ENCODE data around the gene B4GALNT2. TPM values are rescaled to one million over a fixed set of nuclear protein-coding genes. Genes with fewer than 3 reads are reported as not detected.
A peak's percentile ranks its signal among the peaks of the same experiment; 100 is the strongest.

Gene B4GALNT2
- total and polyA plus RNA-seq, 2 experiments from 2014 or later: not detected

DNA sequence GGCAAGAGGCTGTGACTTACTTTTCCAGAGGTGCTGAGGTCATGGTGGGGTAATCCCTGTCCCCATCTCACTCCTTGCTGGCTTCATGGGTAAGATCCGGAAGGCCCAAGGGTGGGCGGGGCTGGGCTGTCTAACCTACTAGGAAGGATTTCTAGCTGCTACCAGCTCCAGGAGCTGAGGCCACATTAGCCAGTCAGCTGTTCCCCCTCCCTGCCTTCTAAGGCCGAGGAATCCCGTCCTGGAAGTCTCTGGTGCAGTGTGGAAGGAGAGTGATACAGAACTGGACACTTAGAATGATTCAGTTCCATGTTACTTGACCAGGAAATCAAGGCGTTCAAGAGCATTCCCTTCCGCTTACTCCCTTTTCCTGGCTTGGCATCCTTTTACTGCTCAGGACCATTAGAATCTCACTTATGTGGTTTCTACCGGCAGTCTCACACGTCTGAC, 68.9 kb downstream of the B4GALNT2 start:
- H3K4me1 ChIP-seq (ENCODE audit: low read depth): no peaks in the 10 kb centered on the region
- peak in 1 of 2 donors; percentile 76 for DNase-seq (ENCODE audit: low read depth in 1 of 2, low spot score in 1 of 2)
- no peaks in the 10 kb centered on the region for H3K9me3 ChIP-seq (ENCODE audit: low read depth)
- H3K4me3 ChIP-seq: no peak overlapping the region
- H3K27me3 ChIP-seq: peaks cover 8% of the 10 kb centered on the region
- no peak overlapping the region for H3K27ac ChIP-seq
- no peaks in the 10 kb centered on the region for H3K36me3 ChIP-seq
- TF ChIP-seq, protein P1, sequence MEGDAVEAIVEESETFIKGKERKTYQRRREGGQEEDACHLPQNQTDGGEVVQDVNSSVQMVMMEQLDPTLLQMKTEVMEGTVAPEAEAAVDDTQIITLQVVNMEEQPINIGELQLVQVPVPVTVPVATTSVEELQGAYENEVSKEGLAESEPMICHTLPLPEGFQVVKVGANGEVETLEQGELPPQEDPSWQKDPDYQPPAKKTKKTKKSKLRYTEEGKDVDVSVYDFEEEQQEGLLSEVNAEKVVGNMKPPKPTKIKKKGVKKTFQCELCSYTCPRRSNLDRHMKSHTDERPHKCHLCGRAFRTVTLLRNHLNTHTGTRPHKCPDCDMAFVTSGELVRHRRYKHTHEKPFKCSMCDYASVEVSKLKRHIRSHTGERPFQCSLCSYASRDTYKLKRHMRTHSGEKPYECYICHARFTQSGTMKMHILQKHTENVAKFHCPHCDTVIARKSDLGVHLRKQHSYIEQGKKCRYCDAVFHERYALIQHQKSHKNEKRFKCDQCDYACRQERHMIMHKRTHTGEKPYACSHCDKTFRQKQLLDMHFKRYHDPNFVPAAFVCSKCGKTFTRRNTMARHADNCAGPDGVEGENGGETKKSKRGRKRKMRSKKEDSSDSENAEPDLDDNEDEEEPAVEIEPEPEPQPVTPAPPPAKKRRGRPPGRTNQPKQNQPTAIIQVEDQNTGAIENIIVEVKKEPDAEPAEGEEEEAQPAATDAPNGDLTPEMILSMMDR (IDR thresholded peaks at IDR 0.05; ENCODE audit: low read depth, low read length): no peak

DNA sequence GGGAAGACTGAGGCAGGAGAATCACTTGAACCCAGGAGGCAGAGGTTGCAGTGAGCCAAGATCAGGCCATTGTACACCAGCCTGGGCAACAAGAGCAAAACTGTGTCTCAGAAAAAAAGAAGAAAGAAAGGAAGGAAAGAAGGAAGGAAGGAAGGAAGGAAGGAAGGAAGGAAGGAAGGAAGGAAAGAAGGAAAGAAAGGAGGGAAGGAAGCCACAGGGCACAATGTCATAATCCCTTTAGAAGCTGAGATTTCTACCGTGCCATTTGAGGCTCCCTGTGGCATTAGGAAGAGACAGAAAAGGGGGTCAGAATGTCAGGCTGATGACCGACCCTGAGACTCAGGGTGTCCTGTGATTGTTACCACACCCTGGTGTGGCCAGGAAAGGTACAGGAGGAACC, 71.2 kb downstream of the B4GALNT2 start:
- DNase-seq (ENCODE audit: low read depth in 1 of 2, low spot score in 1 of 2): no peak
- Histone ChIP-seq H3K27me3 (peaks cover 8% of the 10 kb centered on the region), H3K4me3 (no peak overlapping the region), H3K27ac (no peak overlapping the region), H3K36me3 (no peaks in the 10 kb centered on the region), H3K4me1 (ENCODE audit: low read depth) (no peaks in the 10 kb centered on the region), H3K9me3 (ENCODE audit: low read depth) (no peaks in the 10 kb centered on the region)
- TF ChIP-seq, protein P1 (IDR thresholded peaks at IDR 0.05; ENCODE audit: low read depth, low read length): no peak

DNA sequence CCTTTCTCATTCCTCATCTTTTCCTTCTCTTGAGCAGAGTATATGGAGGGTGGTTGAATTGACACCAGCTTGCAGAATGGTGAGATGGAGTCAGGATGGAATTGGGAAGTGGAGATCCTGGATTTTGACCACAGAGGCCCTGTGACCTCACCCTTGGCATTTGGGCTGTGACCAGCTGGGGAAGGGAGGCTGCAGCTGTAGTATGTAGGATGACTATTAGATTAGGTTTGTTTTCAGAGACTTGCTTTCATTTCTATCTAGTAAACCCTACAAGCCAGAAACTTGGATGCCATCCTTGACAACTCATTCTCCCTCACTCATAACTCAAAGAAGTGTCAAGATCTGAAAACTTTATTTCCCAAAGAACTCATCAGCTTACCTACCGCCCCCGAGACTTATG, 71.9 kb downstream of the B4GALNT2 start:
- H3K27ac ChIP-seq: no peak overlapping the region
- no peaks in the 10 kb centered on the region for H3K36me3 ChIP-seq
- H3K27me3 ChIP-seq: peaks cover 8% of the 10 kb centered on the region
- H3K4me1 ChIP-seq (ENCODE audit: low read depth): no peaks in the 10 kb centered on the region
- TF ChIP-seq, protein P1 (IDR thresholded peaks at IDR 0.05; ENCODE audit: low read depth, low read length): no peak
- no peak overlapping the region for H3K4me3 ChIP-seq
- no peaks in the 10 kb centered on the region for H3K9me3 ChIP-seq (ENCODE audit: low read depth)
- DNase-seq (ENCODE audit: low read depth in 1 of 2, low spot score in 1 of 2): no peak

DNA sequence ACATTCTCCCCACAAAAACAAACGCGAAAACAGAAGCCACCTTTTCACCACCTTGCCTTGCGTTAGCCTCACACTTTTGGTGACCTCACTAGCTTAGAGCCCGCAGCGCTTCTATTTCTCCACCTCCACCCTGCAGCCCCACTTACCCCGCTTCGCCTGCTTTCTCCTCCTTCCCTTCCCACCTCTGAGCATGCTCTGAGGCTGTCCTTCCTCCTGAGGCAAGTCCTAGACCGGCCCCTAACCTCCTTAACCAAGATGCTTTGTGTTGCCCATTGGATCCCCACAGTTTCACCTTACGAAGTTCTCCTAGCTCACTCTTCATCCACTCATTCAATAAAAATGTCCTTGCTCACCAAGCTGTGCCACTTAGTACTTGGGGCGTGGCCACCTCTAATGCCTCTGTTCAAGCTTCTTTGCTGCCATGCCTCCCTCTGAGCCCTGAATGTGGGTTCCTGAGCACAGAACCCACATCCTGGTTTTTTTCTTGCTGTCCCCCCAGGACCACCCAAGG, 76.5 kb downstream of the B4GALNT2 start:
- Histone ChIP-seq H3K9me3 (ENCODE audit: low read depth) (no peaks in the 10 kb centered on the region), H3K4me3 (no peak overlapping the region), H3K27ac (no peak overlapping the region), H3K4me1 (ENCODE audit: low read depth) (no peaks in the 10 kb centered on the region), H3K27me3 (peaks cover 5% of the 10 kb centered on the region), H3K36me3 (no peaks in the 10 kb centered on the region)
- no peak for DNase-seq (ENCODE audit: low read depth in 1 of 2, low spot score in 1 of 2)
- TF ChIP-seq, protein P1 (IDR thresholded peaks at IDR 0.05; ENCODE audit: low read depth, low read length): no peak

DNA sequence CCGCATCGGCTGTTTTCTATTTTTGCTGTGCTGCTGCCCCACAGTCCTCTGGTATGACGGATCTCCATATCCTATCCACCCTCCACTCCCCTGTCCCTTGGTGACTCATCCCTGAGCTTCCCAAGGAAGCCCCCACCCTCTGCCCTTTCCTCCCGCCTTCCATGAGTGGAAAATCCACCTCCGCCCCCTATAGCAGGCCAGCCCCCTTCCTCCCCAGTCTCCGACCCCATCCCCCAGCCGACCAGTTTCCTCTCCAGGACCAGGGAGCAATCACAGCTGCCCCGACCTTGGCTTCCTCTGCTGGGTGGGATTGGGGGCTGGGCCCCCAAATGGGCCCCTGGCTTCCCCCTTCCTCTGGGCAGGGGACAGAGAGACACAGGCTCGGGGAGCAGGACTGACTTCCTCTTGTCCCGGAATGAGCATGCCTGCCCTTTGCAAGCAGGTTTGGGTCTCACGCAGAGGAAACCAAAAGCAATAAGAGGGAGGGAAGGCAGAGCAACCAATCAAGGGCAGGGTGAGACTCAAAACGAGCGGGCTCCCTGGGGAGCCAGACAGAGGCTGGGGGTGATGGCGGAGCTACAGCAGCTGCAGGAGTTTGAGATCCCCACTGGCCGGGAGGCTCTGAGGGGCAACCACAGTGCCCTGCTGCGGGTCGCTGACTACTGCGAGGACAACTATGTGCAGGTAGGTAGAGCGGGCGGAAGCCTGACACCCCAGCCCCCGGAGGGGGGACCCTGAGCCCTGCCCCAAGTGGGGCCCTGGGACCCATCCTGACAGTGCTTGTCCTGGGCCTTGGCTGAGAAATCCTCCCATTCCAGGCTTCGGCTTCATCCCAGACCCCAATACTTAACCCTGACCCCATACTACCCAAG, 77.8 kb downstream of the B4GALNT2 start, which contains the start of the genes ABI3 and GNGT2:
Gene ABI3 (plus strand): TSS at position 550 of the 872 bp plus-strand sequence. CDS start 18 bp downstream, at position 568.
Gene GNGT2 (minus strand): TSS at position 417 of the 872 bp plus-strand sequence. CDS start 3,152 bp downstream, outside the sequence.
- Histone ChIP-seq H3K27ac (no peak within 1 kb of the TSS), H3K4me3 (no peak within 1 kb of the TSS), H3K36me3 (no peaks in the 10 kb centered on the region), H3K9me3 (ENCODE audit: low read depth) (no peaks in the 10 kb centered on the region), H3K4me1 (ENCODE audit: low read depth) (no peaks in the 10 kb centered on the region), H3K27me3 (no peaks in the 10 kb centered on the region)
- peak in 1 of 2 donors; percentile 68 for DNase-seq (ENCODE audit: low read depth in 1 of 2, low spot score in 1 of 2)
- TF ChIP-seq, protein P1 (IDR thresholded peaks at IDR 0.05; ENCODE audit: low read depth, low read length): no peak
